NCI-H128 (cell line): ENCODE data around the gene NRXN3.

Experiments used
- DNase-seq: peaks from one replicate; lab custom pipeline; 2025; ENCODE audit not compliant: unreplicated experiment; lab: John Stamatoyannopoulos, UW

Gene NRXN3

GRCh38 chr14:78873581-78873980 lies 703.4 kb downstream of the NRXN3 start:
- no peak for DNase-seq

GRCh38 chr14:78875049-78875448 lies 704.9 kb downstream of the NRXN3 start:
- DNase-seq, result no peak

- no peak for DNase-seq
These were observed 715.7 kb downstream of the NRXN3 start for GRCh38 chr14:78885884-78886283.

GRCh38 chr14:78897443-78897842 lies 727.3 kb downstream of the NRXN3 start:
- DNase-seq, result no peak

GRCh38 chr14:78902010-78902623 lies 731.9 kb downstream of the NRXN3 start:
- DNase-seq, result no peak

GRCh38 chr14:78904094-78904493 lies 733.9 kb downstream of the NRXN3 start:
- DNase-seq, result no peak

- no peak for DNase-seq
These were observed 747.3 kb downstream of the NRXN3 start for GRCh38 chr14:78917462-78917861.

- DNase-seq, result no peak
These were observed 751.7 kb downstream of the NRXN3 start for GRCh38 chr14:78921856-78922255.

- no peak for DNase-seq
These were observed 757.1 kb downstream of the NRXN3 start for GRCh38 chr14:78927261-78927660.

GRCh38 chr14:78933166-78933565 lies 763.0 kb downstream of the NRXN3 start:
- no peak for DNase-seq

- DNase-seq, result no peak
These were observed 763.9 kb downstream of the NRXN3 start for GRCh38 chr14:78933948-78934524.

- no peak for DNase-seq
These were observed 776.8 kb downstream of the NRXN3 start for GRCh38 chr14:78946949-78947348.

- no peak for DNase-seq
These were observed 777.5 kb downstream of the NRXN3 start for GRCh38 chr14:78947681-78948080.

- DNase-seq, result no peak
These were observed 780.5 kb downstream of the NRXN3 start for GRCh38 chr14:78950649-78951048.

GRCh38 chr14:78951602-78952001 lies 781.4 kb downstream of the NRXN3 start:
- DNase-seq, result no peak

GRCh38 chr14:78959674-78960264 lies 789.6 kb downstream of the NRXN3 start:
- peak; percentile 78 for DNase-seq

GRCh38 chr14:78967111-78967809 lies 797.1 kb downstream of the NRXN3 start:
- no peak for DNase-seq

- DNase-seq, result no peak
These were observed 798.1 kb downstream of the NRXN3 start for GRCh38 chr14:78968265-78968664.

- DNase-seq, result peak; percentile 91
These were observed 800.5 kb downstream of the NRXN3 start for GRCh38 chr14:78970677-78971076.

- DNase-seq, result no peak
These were observed 802.3 kb downstream of the NRXN3 start for GRCh38 chr14:78972440-78972839.

- DNase-seq, result no peak
These were observed 804.5 kb downstream of the NRXN3 start for GRCh38 chr14:78974691-78975090.

GRCh38 chr14:78975734-78976133 lies 805.6 kb downstream of the NRXN3 start:
- DNase-seq, result no peak
